Tongue (tissue), 2 donors: Measurements from ENCODE around the gene PTGIS. TPM values are rescaled to one million over a fixed set of nuclear protein-coding genes. Genes with fewer than 3 reads are reported as not detected.

ENCODE experiments used
- DNase-seq: peaks from one replicate; pipeline ENCODE4 v3.0.0-alpha.2; 2015
- total RNA-seq: library from RNA; depleted of rRNA; stranded (reverse); fragments of >200 nt; gene quantifications from one replicate; pipeline ENCODE4 v1.2.3, GENCODE V29; 2014

The PTGIS gene
- total RNA-seq, 1 donor from 2014 or later: 27.7 TPM

- DNase-seq: no peak
These were observed 98.9 kb downstream of the PTGIS start for GRCh38 chr20:49469060-49469459.

DNA sequence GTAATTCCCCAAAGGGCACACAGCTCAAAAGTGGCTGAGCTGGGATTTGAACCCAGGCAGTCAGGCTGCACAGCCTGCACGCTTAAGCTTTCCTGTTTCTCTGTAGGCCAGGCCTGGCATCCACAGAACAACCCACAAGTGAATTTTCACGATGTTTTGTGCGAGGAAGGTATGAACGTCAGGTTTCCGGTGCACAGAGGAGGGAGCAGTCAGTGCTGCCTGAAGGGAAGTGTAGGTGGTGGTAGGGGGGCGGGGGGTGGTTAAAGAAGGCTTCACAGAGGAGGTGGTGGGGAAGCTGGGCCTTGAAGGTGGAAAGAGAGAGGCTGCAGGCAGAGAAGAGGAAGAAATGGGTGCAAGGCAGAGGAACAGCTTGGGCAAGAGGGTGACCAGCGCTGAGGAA, 99.5 kb downstream of the PTGIS start:
- no peak for DNase-seq

DNA sequence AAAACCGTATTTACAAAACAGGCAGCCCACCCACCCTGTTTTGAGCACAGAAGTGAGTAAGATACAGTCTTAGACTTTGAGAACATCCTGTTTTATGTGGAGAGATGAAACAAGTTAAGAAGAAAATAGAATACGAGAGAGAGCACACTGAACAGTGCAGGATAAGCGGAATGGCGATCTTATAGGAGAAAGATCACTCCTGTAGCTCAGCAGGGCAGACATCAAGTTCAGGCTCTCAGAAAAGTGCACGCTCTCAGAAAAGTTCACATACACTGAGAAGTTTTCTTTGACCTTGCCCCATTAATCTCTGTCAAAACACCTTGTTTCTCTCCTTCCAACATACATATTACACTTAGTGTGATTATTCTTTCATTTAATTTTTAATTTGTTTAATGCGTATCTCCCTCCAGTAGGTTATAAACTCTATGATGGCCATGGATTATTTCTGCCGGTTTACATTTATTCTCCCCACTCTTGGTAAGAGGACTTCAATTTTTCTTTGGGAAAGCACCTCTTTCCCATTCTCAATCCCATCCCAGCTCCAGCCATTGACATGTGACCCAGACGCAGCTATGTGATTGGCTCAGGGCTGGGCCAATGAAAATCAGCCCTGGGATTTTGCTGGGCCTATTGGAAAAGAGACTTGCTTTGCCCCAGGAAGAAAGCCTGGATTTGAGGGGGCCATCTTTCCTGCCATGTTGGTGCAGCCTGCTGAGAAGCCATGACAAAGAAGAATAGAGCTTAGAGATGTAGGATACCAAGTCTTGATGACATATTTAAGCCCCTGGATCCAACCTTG, 101.6 kb downstream of the PTGIS start:
- DNase-seq: no peak

DNA sequence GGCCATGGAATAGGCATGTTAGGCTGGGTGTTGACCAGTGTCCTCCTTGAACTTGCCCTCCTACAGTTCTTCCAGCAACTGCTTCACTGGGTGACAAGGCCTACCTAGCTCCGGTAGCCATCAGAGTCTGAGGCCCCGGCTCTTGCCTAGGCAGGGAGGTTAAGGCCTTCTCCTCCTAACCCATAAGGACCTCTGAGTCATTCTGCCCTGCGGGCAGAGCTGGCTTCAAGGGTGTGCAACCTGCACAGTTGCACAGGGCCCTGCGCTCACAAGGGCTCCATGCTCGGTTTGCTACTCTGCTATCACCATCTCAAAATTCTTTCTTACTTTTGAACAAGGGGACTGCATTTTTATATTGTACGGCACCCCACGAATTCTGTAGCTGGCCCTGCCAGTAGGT, 103.4 kb downstream of the PTGIS start:
- no peak for DNase-seq

DNA sequence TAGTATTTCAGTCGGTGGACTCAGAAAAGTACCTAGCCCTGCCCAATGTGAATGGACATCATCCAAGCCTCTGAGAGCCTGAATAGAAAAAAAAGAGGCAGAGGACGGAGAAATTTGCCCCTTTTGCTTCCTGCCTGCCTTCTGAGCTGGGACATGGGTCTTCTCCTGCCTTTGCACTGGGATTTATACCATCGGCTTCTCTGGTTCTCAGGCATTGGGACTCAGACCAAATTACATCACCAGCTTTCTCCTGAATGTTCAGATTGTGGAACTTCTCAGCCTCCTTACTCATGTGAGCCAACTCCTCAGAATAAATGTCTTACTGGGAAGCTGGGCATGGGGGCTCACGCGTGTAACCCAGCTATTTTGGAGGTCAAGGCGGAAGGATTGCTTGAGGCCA, 105.3 kb downstream of the PTGIS start:
- no peak for DNase-seq

DNA sequence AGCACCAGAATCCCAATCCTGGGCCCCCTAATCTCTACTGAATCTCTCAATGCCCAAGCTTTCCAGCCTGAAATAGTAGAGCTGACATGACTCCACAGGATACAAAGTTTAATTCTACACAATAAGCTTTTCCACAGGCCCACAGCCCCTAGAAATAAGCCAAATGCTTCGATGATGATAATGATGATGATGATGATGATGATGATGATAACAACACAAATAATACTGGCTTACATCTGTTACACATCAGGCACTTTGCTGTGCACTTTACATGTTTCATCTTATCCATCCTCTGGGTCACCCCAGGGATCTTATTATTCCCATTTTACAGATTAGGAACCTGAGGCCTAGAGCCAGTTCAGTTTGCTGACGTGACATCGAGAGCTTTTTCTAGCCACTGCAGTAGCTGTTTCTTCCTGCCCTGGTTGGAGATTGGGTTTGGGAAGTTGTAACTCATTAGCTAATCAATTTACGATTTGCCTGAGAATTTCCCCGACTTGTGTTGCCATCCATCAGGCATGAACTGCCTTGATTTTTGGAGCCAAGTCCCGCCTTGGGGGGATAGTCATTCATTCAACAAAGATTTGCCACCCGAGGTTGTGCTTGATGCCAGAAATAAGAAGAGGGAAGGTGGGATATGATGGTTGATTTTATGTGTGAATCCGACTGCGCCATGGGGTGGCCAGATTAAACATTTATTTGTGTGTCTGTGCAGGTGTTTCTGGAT, 105.9 kb downstream of the PTGIS start:
- DNase-seq: no peak

DNA sequence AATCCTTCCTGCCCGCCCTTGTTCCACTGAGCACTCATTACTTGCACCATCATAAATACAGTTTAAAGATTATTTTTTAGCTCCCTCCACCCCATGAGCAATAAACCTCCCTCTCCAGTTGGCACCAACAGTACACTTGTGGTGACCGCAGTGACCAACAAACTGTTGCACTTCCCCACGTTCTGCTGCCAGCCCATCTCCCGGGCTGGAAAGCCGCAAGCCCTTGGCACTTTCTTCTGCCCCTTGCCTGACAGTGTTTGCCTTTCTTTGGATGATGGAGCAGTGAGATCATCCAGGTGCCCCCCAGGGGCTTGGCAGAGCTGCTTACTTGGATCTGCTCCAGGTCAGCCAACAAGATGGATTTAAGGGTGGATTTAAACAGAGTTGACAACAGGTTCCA, 107.0 kb downstream of the PTGIS start:
- no peak for DNase-seq

DNA sequence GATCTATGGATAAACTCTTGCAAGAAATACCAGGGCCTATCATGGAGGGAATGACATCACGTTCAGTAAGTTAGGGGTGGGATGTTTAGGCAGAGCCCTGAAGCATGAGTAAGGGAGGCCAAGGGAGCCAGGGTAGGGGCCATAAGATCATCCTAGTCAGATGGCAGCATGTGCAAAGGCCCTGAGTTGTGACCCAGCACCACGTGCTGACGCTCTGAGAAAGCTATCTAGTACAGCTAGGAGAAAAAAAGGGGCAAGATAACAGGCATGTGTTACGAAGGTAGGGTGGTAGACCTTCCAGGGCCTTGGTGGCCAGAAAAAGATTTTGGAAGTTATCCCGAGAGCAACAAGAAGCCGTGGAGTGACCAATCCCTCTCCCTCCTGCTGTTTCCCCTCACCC, 107.8 kb downstream of the PTGIS start:
- no peak for DNase-seq

DNA sequence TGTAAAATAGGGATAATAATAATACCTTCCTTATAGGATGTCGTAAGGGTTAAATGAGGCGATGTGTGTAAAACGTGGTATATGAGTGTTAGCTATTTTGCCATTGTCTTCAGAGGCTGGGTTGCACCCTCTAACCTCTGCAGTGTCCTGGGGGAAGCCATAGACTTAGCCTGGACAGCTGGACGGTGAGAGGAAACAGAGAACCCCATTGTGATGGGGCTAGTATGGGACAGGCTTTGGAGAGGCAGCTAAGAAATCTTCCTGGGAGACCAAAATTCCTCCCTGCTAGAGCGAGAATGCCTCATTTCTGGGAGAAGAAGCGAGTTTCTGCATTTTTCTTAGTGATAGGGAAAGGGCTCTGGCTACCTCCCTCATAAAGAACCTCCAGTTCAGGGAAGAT, 108.3 kb downstream of the PTGIS start:
- no peak for DNase-seq

DNA sequence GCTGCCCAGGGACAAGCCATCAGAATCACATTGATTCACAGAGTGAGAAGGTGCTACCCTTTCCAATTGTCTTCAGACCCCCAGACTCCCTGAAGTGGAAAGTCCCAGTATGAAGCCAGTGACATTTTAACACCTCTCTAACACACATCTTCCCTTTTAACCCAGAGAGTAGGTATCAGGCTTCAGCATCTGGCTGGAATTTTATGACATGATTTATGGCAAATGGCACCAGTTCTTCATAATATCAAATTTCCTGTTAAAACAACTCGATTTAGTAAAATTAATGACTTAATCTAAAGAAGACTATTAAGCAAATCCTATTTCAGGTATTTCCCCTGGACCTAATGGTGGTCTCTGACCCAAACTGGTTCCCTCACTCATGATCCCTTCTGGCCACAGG, 110.5 kb downstream of the PTGIS start:
- no peak for DNase-seq

- DNase-seq: no peak
These were observed 111.3 kb downstream of the PTGIS start for GRCh38 chr20:49456646-49457045.

- no peak for DNase-seq
These were observed 112.2 kb downstream of the PTGIS start for GRCh38 chr20:49455691-49456090.

Other genes with a start within 250 kb of the PTGIS start
- 9.8 TPM for gene KCNB1, start 85.5 kb downstream of the PTGIS start, total RNA-seq
- gene B4GALT5, start 145.7 kb upstream of the PTGIS start, total RNA-seq: 21.3 TPM
- 4.3 TPM for gene SLC9A8, start 244.7 kb upstream of the PTGIS start, total RNA-seq